NCI-H345 (cell line): ENCODE data around the gene ST7L.
"Not testable (repeated sequence)": the region's sequence is repeated elsewhere in the genome, so short reads cannot be mapped to it uniquely, and the experiment has no call there.

Source experiments
- DNase-seq: peaks from one replicate; lab custom pipeline; 2025; lab: John Stamatoyannopoulos, UW

Gene ST7L

DNA sequence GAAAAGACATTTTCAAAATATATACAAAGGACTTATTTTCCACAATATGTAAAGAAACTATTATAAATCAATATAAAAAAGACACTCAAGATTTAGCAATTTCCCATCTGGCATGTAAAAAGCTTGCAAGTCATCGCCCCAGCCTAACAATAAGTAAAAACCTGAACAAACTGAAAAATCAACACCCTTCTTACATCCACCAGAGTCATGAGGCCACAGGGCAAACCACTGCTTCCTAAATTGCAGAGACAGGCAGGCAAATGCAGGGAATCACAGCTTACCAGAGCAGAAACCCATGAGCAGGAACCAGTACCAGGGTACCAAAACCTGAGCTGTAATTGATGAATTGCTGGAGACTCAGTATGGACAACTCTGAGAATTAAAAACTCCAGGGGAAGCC, 126.9 kb downstream of the ST7L start:
- DNase-seq = no peak

DNA sequence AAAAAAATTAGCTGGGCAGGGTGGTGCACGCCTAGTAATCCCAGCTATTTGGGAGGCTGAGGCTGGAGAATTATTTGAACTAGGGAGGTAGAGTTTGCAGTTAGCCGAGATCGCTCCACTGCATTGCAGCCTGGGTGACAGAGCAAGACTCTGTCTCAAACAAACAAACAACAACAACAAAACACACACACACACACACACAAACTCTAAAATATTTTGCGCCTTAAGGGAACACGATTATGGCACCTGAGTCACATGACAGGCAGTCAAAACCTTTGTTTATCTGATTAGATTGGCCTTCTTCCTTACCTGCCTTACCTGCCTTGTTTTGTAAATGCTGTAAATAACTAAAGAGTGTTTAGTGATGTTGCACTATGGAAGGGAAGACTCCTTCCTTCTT, 130.8 kb downstream of the ST7L start:
- DNase-seq = no peak

- not testable (repeated sequence) for DNase-seq
Observed at GRCh38 chr1:112487686-112488085, 131.3 kb downstream of the ST7L start.

GRCh38 chr1:112486063-112486462, 132.9 kb downstream of the ST7L start:
- DNase-seq = not testable (repeated sequence)

DNA sequence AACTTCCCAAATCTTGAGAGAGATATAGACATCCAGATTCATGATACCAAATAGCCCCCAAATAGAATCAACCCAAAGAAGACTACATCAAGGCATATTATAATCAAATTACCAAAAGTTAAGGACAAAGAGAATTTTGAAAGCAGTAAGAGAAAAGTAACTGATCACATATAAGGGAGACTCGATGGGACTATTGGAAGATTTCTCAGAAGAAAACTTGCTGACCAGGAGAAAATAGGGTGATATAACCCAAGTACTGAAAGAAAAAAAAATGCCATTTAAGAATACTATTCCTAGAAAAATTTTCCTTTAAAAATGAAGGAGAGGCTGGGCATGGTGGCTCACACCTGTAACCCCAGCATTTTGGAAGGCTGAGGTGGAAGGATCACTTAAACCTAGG, 140.6 kb downstream of the ST7L start:
- no peak for DNase-seq

- no peak for DNase-seq
Observed at GRCh38 chr1:112477550-112477949, 141.4 kb downstream of the ST7L start.
